Right atrium auricular region (tissue), 2 donors: ENCODE data around the gene TSPAN18. TPM values are rescaled to one million over a fixed set of nuclear protein-coding genes. Genes with fewer than 3 reads are reported as not detected.

Source experiments
- DNase-seq: peaks from one replicate; pipeline ENCODE4 v3.0.0-alpha.2; 2019; ENCODE audit warnings: low spot score
- H3K27ac ChIP-seq, 2 donors: fragments of 200-600 bp; sonication (generic); 1 replicate in 1 of 2; 2 replicates in 1 of 2; pipeline ENCODE4 v1.5.1; 2016 to 2019
- H3K27me3 ChIP-seq, 2 donors: fragments of 200-600 bp; sonication (generic); one replicate each; pipeline versions ENCODE4 v1.5.1 to v1.6.0; 2017 to 2019
- H3K36me3 ChIP-seq: fragments of 200-600 bp; sonication (generic); one replicate; pipeline ENCODE4 v1.5.1; 2016
- H3K4me1 ChIP-seq, 2 donors: fragments of 200-600 bp; sonication (generic); one replicate each; pipeline versions ENCODE4 v1.5.1 to v1.6.0; 2017 to 2019
- H3K4me3 ChIP-seq, 2 donors: fragments of 200-600 bp; sonication (generic); 1 replicate in 1 of 2; 2 replicates in 1 of 2; pipeline ENCODE4 v1.5.1; 2017 to 2019; ENCODE audit warnings: mild to moderate bottlenecking in 1 of 2, moderate library complexity in 1 of 2
- H3K9me3 ChIP-seq, 2 donors: fragments of 200-600 bp; sonication (generic); one replicate each; pipeline ENCODE4 v1.5.1; 2019
- CTCF ChIP-seq, 2 donors: fragments of 200-600 bp; sonication (generic); IDR thresholded peaks; one replicate each; pipeline ENCODE4 v1.5.1; 2019; ENCODE audit warnings: antibody characterized with exemption in 2 of 2
- total RNA-seq, 2 donors: library from RNA; depleted of rRNA; stranded (reverse); fragments of >200 nt; gene quantifications; one replicate each; pipeline ENCODE4 v1.1.0, GENCODE V29; 2016

TSPAN18 gene
- total RNA-seq, 2 donors from 2014 or later: 76.3 to 79.3 TPM

- DNase-seq: no peak
- Histone ChIP-seq H3K4me3 (no peak overlapping the region), H3K27me3 (no peaks in the 10 kb centered on the region), H3K36me3 (no peaks in the 10 kb centered on the region), H3K27ac (peak overlapping the region in 1 of 2 donors; percentile 31), H3K9me3 (no peaks in the 10 kb centered on the region), H3K4me1 (peaks cover 0 to 50% of the 10 kb centered on the region in 2 donors)
- no peak for TF ChIP-seq CTCF (IDR thresholded peaks at IDR 0.05)
These were observed 227.5 kb downstream of the TSPAN18 start for GRCh38 chr11:44954051-44954906.

- H3K4me1 ChIP-seq: peaks cover 0 to 45% of the 10 kb centered on the region in 2 donors
- no peaks in the 10 kb centered on the region for H3K27me3 ChIP-seq
- H3K9me3 ChIP-seq: no peaks in the 10 kb centered on the region
- TF ChIP-seq CTCF (IDR thresholded peaks at IDR 0.05): no peak
- peak; percentile 81 for DNase-seq
- no peak overlapping the region for H3K4me3 ChIP-seq
- no peaks in the 10 kb centered on the region for H3K36me3 ChIP-seq
- peak overlapping the region in 1 of 2 donors; percentile 31 for H3K27ac ChIP-seq
These were observed 228.4 kb downstream of the TSPAN18 start for GRCh38 chr11:44955015-44955738.

GRCh38 chr11:44957040-44957515, 230.3 kb downstream of the TSPAN18 start:
- H3K9me3 ChIP-seq: no peaks in the 10 kb centered on the region
- H3K27ac ChIP-seq: no peak overlapping the region
- H3K27me3 ChIP-seq: no peaks in the 10 kb centered on the region
- no peaks in the 10 kb centered on the region for H3K36me3 ChIP-seq
- DNase-seq: no peak
- H3K4me1 ChIP-seq: peaks cover 0 to 36% of the 10 kb centered on the region in 2 donors
- TF ChIP-seq CTCF (IDR thresholded peaks at IDR 0.05): no peak
- no peak overlapping the region for H3K4me3 ChIP-seq

GRCh38 chr11:44957776-44958564, 231.2 kb downstream of the TSPAN18 start:
- Histone ChIP-seq H3K36me3 (no peaks in the 10 kb centered on the region), H3K4me1 (peaks cover 0 to 33% of the 10 kb centered on the region in 2 donors), H3K9me3 (no peaks in the 10 kb centered on the region), H3K27me3 (no peaks in the 10 kb centered on the region), H3K4me3 (no peak overlapping the region), H3K27ac (no peak overlapping the region)
- no peak for TF ChIP-seq CTCF (IDR thresholded peaks at IDR 0.05)
- no peak for DNase-seq

- Histone ChIP-seq H3K9me3 (no peaks in the 10 kb centered on the region), H3K27ac (no peak overlapping the region), H3K4me1 (peaks cover 0 to 22% of the 10 kb centered on the region in 2 donors), H3K27me3 (no peaks in the 10 kb centered on the region), H3K36me3 (no peaks in the 10 kb centered on the region), H3K4me3 (no peak overlapping the region)
- no peak for DNase-seq
- no peak for TF ChIP-seq CTCF (IDR thresholded peaks at IDR 0.05)
These were observed 232.3 kb downstream of the TSPAN18 start for GRCh38 chr11:44959064-44959463.
